ENCODE results near the gene PHLPP1. TPM values are rescaled to one million over a fixed set of nuclear protein-coding genes. Genes with fewer than 3 reads are reported as not detected.

Gene PHLPP1
- total and polyA plus RNA-seq, 10 donors: 1.2 to 10.6 (median 6.7) TPM

DNA sequence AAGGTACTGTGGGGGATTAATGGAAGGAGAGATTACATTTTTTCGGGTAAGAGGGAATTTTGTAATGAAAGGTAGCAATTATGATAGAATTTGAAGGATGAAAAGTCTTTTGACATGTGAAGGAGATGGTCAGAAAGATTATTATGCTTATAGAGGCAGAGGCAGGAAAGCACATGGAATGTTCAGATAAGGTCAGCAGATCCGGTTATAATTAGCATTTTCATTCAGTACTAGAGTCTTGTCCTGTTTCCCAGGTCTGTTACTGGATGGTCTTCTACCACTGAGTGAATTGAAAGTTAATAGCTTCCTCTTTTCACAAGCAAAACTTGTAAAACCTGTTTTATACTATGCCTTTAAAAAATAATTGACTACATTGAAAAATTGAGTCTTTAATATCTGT, 116.9 kb downstream of the PHLPP1 start:
- no peak for DNase-seq
- Histone ChIP-seq H3K27ac (no peak overlapping the region), H3K36me3 (peaks cover 0 to 10% (median 0%) of the 10 kb centered on the region in 6 donors), H3K4me3 (no peak overlapping the region), H3K27me3 (replicated peaks in 1 of 7) (no peaks in the 10 kb centered on the region), H3K4me1 (peaks cover 0 to 10% (median 0%) of the 10 kb centered on the region in 6 donors), H3K9me3 (no peaks in the 10 kb centered on the region)
- intact Hi-C loops (cut with DNase I; ENCODE audit: low total_unique reads): no loop called here
- 27 to 61% (median 37%) methylated on average over 2 of the region's 2 CpGs for WGBS, 5 donors
- TF ChIP-seq POLR2AphosphoS5 (IDR thresholded peaks at IDR 0.05): no peak
- no peak for TF ChIP-seq POLR2A (IDR thresholded peaks at IDR 0.05)
- TF ChIP-seq, protein P1, sequence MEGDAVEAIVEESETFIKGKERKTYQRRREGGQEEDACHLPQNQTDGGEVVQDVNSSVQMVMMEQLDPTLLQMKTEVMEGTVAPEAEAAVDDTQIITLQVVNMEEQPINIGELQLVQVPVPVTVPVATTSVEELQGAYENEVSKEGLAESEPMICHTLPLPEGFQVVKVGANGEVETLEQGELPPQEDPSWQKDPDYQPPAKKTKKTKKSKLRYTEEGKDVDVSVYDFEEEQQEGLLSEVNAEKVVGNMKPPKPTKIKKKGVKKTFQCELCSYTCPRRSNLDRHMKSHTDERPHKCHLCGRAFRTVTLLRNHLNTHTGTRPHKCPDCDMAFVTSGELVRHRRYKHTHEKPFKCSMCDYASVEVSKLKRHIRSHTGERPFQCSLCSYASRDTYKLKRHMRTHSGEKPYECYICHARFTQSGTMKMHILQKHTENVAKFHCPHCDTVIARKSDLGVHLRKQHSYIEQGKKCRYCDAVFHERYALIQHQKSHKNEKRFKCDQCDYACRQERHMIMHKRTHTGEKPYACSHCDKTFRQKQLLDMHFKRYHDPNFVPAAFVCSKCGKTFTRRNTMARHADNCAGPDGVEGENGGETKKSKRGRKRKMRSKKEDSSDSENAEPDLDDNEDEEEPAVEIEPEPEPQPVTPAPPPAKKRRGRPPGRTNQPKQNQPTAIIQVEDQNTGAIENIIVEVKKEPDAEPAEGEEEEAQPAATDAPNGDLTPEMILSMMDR (IDR thresholded peaks at IDR 0.05 in 8 of 11, conservative IDR thresholded peaks at IDR 0.05 in 3 of 11): no peak

DNA sequence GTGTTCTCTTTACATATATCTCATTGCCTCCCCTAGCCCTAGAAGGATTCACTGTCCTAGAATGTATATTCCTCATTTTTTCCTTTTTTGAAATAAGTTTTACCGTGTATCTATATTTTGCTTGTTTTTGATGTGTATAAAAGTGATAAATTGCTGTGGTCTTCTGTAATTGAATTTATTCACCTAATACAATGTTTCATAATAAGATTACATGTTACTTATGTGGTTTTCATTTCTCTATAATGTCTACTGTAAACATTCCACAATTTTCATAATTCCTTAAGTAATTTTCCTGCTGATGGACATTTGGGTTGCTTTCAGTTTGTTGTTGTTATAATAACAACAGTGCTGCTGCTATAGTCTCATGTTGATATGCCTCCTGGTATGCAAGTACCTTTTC, 118.2 kb downstream of the PHLPP1 start:
- TF ChIP-seq POLR2A (IDR thresholded peaks at IDR 0.05) (no peak), POLR2AphosphoS5 (IDR thresholded peaks at IDR 0.05) (no peak)
- TF ChIP-seq, protein P1 (IDR thresholded peaks at IDR 0.05 in 8 of 11, conservative IDR thresholded peaks at IDR 0.05 in 3 of 11): no peak
- 85 to 97% (median 93%) methylated on average over 1 of the region's 1 CpG for WGBS, 5 donors
- Histone ChIP-seq H3K36me3 (peaks cover 0 to 10% (median 0%) of the 10 kb centered on the region in 6 donors), H3K27me3 (replicated peaks in 1 of 7) (no peaks in the 10 kb centered on the region), H3K4me1 (peaks cover 0 to 14% (median under 1%) of the 10 kb centered on the region in 6 donors), H3K9me3 (no peaks in the 10 kb centered on the region), H3K4me3 (no peak overlapping the region), H3K27ac (no peak overlapping the region)
- no peak for DNase-seq
- intact Hi-C loops (cut with DNase I; ENCODE audit: low total_unique reads): no loop called here

DNA sequence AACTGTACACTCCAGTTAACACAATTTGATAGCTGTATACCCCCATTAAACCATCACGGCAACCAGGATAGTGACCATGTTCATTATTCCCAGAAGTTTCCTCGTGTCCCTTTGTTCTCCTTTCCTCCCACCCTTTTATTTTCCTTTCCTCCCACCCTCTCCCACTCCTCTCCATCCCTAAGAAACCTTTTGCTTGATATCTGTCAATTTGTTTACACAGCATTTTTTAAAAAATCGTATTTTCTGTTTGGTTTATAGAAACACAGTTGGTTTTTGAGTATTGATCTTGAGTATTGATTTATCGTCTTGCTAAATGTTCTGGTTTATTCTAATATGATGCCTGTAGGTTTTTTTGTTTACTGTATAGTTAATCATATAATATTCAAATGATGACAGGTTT, 119.4 kb downstream of the PHLPP1 start:
- intact Hi-C loops (cut with DNase I; ENCODE audit: low total_unique reads): no loop called here
- H3K4me1 ChIP-seq: peaks cover 0 to 15% (median 2%) of the 10 kb centered on the region in 6 donors

DNA sequence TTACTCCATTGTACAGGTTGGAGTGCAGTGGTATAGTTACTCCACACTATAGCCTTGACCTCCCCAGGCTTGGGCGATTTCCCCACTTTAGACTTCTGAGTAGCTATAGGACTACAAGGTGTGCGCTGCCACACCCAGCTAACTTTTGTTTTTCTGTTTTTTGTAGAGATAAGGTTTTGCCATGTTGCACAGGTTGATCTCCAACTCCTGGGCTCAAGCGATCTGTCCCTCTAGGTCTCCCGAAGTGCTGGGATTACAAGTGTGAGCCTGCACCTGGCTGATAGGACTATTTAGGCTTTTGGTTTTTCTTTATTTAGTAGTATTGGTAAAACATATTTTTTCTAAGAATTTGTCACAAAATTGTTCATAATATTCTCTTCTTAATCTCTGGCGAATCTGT, 121.7 kb downstream of the PHLPP1 start:
- Histone ChIP-seq H3K9me3 (no peaks in the 10 kb centered on the region), H3K27me3 (replicated peaks in 1 of 7) (no peaks in the 10 kb centered on the region), H3K4me1 (peaks cover 0 to 14% (median 2%) of the 10 kb centered on the region in 6 donors), H3K4me3 (no peak overlapping the region), H3K27ac (no peak overlapping the region), H3K36me3 (no peaks in the 10 kb centered on the region)
- WGBS, 5 donors: 93 to 99% (median 95%) methylated on average over 5 of the region's 5 CpGs
- no peak for TF ChIP-seq POLR2A (IDR thresholded peaks at IDR 0.05)
- TF ChIP-seq POLR2AphosphoS5 (IDR thresholded peaks at IDR 0.05): no peak
- TF ChIP-seq, protein P1 (IDR thresholded peaks at IDR 0.05 in 8 of 11, conservative IDR thresholded peaks at IDR 0.05 in 3 of 11): no peak
- no peak for DNase-seq
- intact Hi-C loops (cut with DNase I; ENCODE audit: low total_unique reads): no loop called here

More for the DNA sequence above, 119.4 kb downstream of the PHLPP1 start:
- no peak for DNase-seq
- Histone ChIP-seq H3K4me3 (no peak overlapping the region), H3K27ac (no peak overlapping the region), H3K27me3 (replicated peaks in 1 of 7) (no peaks in the 10 kb centered on the region), H3K9me3 (no peaks in the 10 kb centered on the region), H3K36me3 (peaks cover 0 to 10% (median 0%) of the 10 kb centered on the region in 6 donors)
- WGBS, 5 donors: 77 to 91% (median 85%) methylated on average over 4 of the region's 4 CpGs
- TF ChIP-seq POLR2A (IDR thresholded peaks at IDR 0.05): no peak
- TF ChIP-seq, protein P1 (IDR thresholded peaks at IDR 0.05 in 8 of 11, conservative IDR thresholded peaks at IDR 0.05 in 3 of 11): no peak
- no peak for TF ChIP-seq POLR2AphosphoS5 (IDR thresholded peaks at IDR 0.05)

Data from spleen (tissue), 11 donors.